ENCODE data around the gene DLX4.

DNA sequence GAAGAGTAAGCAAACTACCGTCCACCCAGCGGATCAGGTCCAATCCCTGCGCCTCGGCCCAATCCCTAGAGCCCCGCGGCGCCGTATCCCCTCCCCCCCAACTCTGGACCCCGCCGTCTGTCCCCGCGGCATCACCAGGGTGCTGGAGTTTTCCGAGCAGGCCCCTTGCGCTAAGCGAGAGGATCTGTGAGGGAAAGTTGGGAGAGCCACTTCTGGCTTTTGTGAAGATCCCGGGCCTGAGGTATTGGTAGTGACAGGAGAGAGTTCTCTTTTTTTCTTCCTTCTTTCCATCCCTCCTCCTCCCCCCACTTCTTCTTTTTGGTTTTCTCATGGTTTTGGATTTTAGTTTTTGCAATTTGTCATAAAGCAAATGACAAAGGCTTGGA, 3.5 kb upstream of the DLX4 start:
- TF ChIP-seq POLR2A (IDR thresholded peaks at IDR 0.05; ENCODE audit: low read length) (no peak), GATA1 (IDR thresholded peaks at IDR 0.05; ENCODE audit: low read depth, low read length) (no peak)
